ENCODE measurements around the gene TMEM62. TPM values are rescaled to one million over a fixed set of nuclear protein-coding genes. Genes with fewer than 3 reads are reported as not detected.

TMEM62 gene
- polyA plus RNA-seq, 1 donor (not counting 4 experiments of a cell fraction or from before 2014, with no cell fraction given) = 5.5 TPM

GRCh38 chr15:43230640-43231115 is 97.3 kb downstream of the TMEM62 start:
- TF ChIP-seq EZH2 (IDR thresholded peaks at IDR 0.05; ENCODE audit: low read length) (no peak), CTCF (optimal IDR thresholded peaks at IDR 0.05 in 1 of 3, IDR thresholded peaks at IDR 0.05 in 1 of 3, conservative IDR thresholded peaks at IDR 0.05 in 1 of 3; ENCODE audit: extremely low read depth in 1 of 3, insufficient read depth in 2 of 3, low read length in 3 of 3) (no peak)
- no peak overlapping the region for H3K9ac ChIP-seq (ENCODE audit: control insufficient read depth, extremely low read depth, insufficient read depth, low read length)
- FAIRE-seq (no peak), DNase-seq (ENCODE audit: low read depth, low spot score) (no peak)
- no peaks in the 10 kb centered on the region for H3K4me1 ChIP-seq (ENCODE audit: control insufficient read depth, extremely low read depth, insufficient read depth, low read length)
- no peak overlapping the region for H2AFZ ChIP-seq (ENCODE audit: control insufficient read depth, low read length)
- no peaks in the 10 kb centered on the region for H3K9me3 ChIP-seq (ENCODE audit: control insufficient read depth, low read depth, low read length)
- no peaks in the 10 kb centered on the region for H3K27me3 ChIP-seq (ENCODE audit: control insufficient read depth, extremely low read depth, insufficient read depth, low read length)
- no peaks in the 10 kb centered on the region for H3K36me3 ChIP-seq (ENCODE audit: control insufficient read depth in 2 of 2, extremely low read depth in 1 of 2, insufficient read depth in 2 of 2, low read length in 2 of 2)
- no peak overlapping the region for H3K4me3 ChIP-seq (ENCODE audit: control insufficient read depth in 2 of 3, extremely low read depth in 1 of 3, insufficient read depth in 2 of 3, low read depth in 1 of 3, low read length in 3 of 3)
- dilution Hi-C loops (cut with MboI; ENCODE audit: extremely low pct_ligation_motif_present, low sequenced_read_pairs) = no loop called here
- no peak overlapping the region for H3K27ac ChIP-seq (ENCODE audit: control insufficient read depth, insufficient read depth, low read length)
- no peaks in the 10 kb centered on the region for H4K20me1 ChIP-seq (ENCODE audit: control insufficient read depth, extremely low read depth, insufficient read depth, low read length)
- H3K4me2 ChIP-seq (ENCODE audit: control insufficient read depth, extremely low read depth, insufficient read depth, low read depth, low read length) = no peak overlapping the region
- no peaks in the 10 kb centered on the region for H3K79me2 ChIP-seq (ENCODE audit: control insufficient read depth, insufficient read depth, low read length)
- H3K9me1 ChIP-seq (ENCODE audit: control insufficient read depth, extremely low read depth, insufficient read depth, low read length) = no peaks in the 10 kb centered on the region

- no peak overlapping the region for H2AFZ ChIP-seq (ENCODE audit: control insufficient read depth, low read length)
- H3K9ac ChIP-seq (ENCODE audit: control insufficient read depth, extremely low read depth, insufficient read depth, low read length) = no peak overlapping the region
- no peaks in the 10 kb centered on the region for H3K27me3 ChIP-seq (ENCODE audit: control insufficient read depth, extremely low read depth, insufficient read depth, low read length)
- H3K4me3 ChIP-seq (ENCODE audit: control insufficient read depth in 2 of 3, extremely low read depth in 1 of 3, insufficient read depth in 2 of 3, low read depth in 1 of 3, low read length in 3 of 3) = no peak overlapping the region
- FAIRE-seq (no peak), DNase-seq (ENCODE audit: low read depth, low spot score) (no peak)
- no peak for TF ChIP-seq EZH2 (IDR thresholded peaks at IDR 0.05; ENCODE audit: low read length)
- no peak for TF ChIP-seq CTCF (optimal IDR thresholded peaks at IDR 0.05 in 1 of 3, IDR thresholded peaks at IDR 0.05 in 1 of 3, conservative IDR thresholded peaks at IDR 0.05 in 1 of 3; ENCODE audit: extremely low read depth in 1 of 3, insufficient read depth in 2 of 3, low read length in 3 of 3)
- H4K20me1 ChIP-seq (ENCODE audit: control insufficient read depth, extremely low read depth, insufficient read depth, low read length) = no peaks in the 10 kb centered on the region
- dilution Hi-C loops (cut with MboI; ENCODE audit: extremely low pct_ligation_motif_present, low sequenced_read_pairs) = no loop called here
- no peak overlapping the region for H3K4me2 ChIP-seq (ENCODE audit: control insufficient read depth, extremely low read depth, insufficient read depth, low read depth, low read length)
- no peaks in the 10 kb centered on the region for H3K9me1 ChIP-seq (ENCODE audit: control insufficient read depth, extremely low read depth, insufficient read depth, low read length)
- no peaks in the 10 kb centered on the region for H3K36me3 ChIP-seq (ENCODE audit: control insufficient read depth in 2 of 2, extremely low read depth in 1 of 2, insufficient read depth in 2 of 2, low read length in 2 of 2)
- H3K79me2 ChIP-seq (ENCODE audit: control insufficient read depth, insufficient read depth, low read length) = no peaks in the 10 kb centered on the region
- no peaks in the 10 kb centered on the region for H3K9me3 ChIP-seq (ENCODE audit: control insufficient read depth, low read depth, low read length)
- no peaks in the 10 kb centered on the region for H3K4me1 ChIP-seq (ENCODE audit: control insufficient read depth, extremely low read depth, insufficient read depth, low read length)
- H3K27ac ChIP-seq (ENCODE audit: control insufficient read depth, insufficient read depth, low read length) = no peak overlapping the region
Measured at GRCh38 chr15:43232289-43232874, 99.0 kb downstream of the TMEM62 start.

Small RNAs within 50 kb of the gene (small RNA-seq; reads per million reads assigned to genes)
- gene AC068724.2 (ENCODE audit: insufficient read length in 3 of 3, low read depth in 3 of 3, low replicate concordance in 1 of 3) = 0 reads per million in 3 experiments

Other genes starting within 250 kb of the TMEM62 start
- 4.7 to 7.3 TPM (median 4.8 TPM) in 3 replicates for gene TTBK2, start 212.8 kb upstream of the TMEM62 start, polyA plus RNA-seq
- gene UBR1, start 27.5 kb upstream of the TMEM62 start, polyA plus RNA-seq = 12.3 to 17.4 TPM (median 12.7 TPM) in 3 replicates
- gene CCNDBP1, start 51.8 kb downstream of the TMEM62 start, polyA plus RNA-seq = 42.8 to 53.5 TPM (median 46.1 TPM) in 3 replicates
- gene EPB42, start 87.4 kb downstream of the TMEM62 start, polyA plus RNA-seq = not detected in 3 replicates
- 0.07 to 0.23 TPM in 2 of 3 replicates, not detected in the other for gene TGM5, start 133.3 kb downstream of the TMEM62 start, polyA plus RNA-seq
- gene TGM7, start 168.7 kb downstream of the TMEM62 start, polyA plus RNA-seq = not detected in 3 replicates
- 10.6 to 14.1 TPM (median 14.0 TPM) in 3 replicates for gene LCMT2, start 197.0 kb downstream of the TMEM62 start, polyA plus RNA-seq
- gene ZSCAN29, start 237.5 kb downstream of the TMEM62 start, polyA plus RNA-seq = 8.5 to 9.7 TPM (median 8.7 TPM) in 3 replicates
- 13.5 to 16.1 TPM (median 15.9 TPM) in 3 replicates for gene TUBGCP4, start 237.5 kb downstream of the TMEM62 start, polyA plus RNA-seq